HCT116 (cell line): ENCODE measurements around the gene DCTN3. TPM values are rescaled to one million over a fixed set of nuclear protein-coding genes. Genes with fewer than 3 reads are reported as not detected.

ENCODE experiments used
- ATAC-seq: fragments of 200-7000 bp; cut with Tn5 transposase; 2 replicates; pipeline ENCODE4 v1.9.1; 2020; ENCODE audit warnings: mild to moderate bottlenecking, moderate library complexity
- BruUV-seq: library from RNA; stranded (reverse); fragments of 400-500 nt; replicated peaks from 2 replicates; lab custom pipeline; 2021; lab: Mats Ljungman, UMichigan
- CTCF ChIA-PET: fragments of 300-600 bp; sonication (Branson Sonifier 250); formaldehyde crosslinking; loops from one replicate; lab custom pipeline; 2021; ENCODE audit warnings: antibody characterized with exemption; lab: Charles Lee
- POLR2A ChIA-PET: fragments of 300-600, 350-600 bp; sonication (Branson Sonifier 250); formaldehyde crosslinking; loops from one replicate; lab custom pipeline; 2021; ENCODE audit warnings: antibody characterized with exemption; lab: Charles Lee
- RAD21 ChIA-PET, 2 experiments: fragments of 300-600 bp; sonication (Branson Sonifier 250); formaldehyde crosslinking; loops; one replicate each; lab custom pipeline; 2023; ENCODE audit warnings: low total read pairs in 2 of 2; ENCODE audit not compliant: uncharacterized antibody in 2 of 2, unreplicated experiment in 2 of 2, low non-redundant PET in 1 of 2; lab: Charles Lee
- DNase-seq: peaks from one replicate; pipeline ENCODE4 v3.0.0-alpha.2; 2010; ENCODE audit warnings: low read depth, low spot score
- H2AFZ ChIP-seq: fragments of 200-600 bp; shearing (Covaris generic), sonication (generic); 2 replicates; pipeline ENCODE4 v1.6.1; 2017; ENCODE audit warnings: low read depth, mixed run types, mixed read lengths, antibody characterized with exemption, low read length; ENCODE audit not compliant: poor library complexity, severe bottlenecking
- H3K27ac ChIP-seq: 2 replicates; pipeline ENCODE4 v1.5.1; 2012; ENCODE audit warnings: low read depth, low read length
- H3K27me3 ChIP-seq: fragments of 200-600 bp; sonication (generic); 2 replicates; pipeline ENCODE4 v1.6.1; 2016; ENCODE audit warnings: mixed run types, low read length, mixed read lengths; ENCODE audit not compliant: insufficient read depth
- H3K36me3 ChIP-seq, 2 experiments: fragments of 200-500 bp in 1 of 2; fragments of 200-600 bp in 1 of 2; sonication (Bioruptor generic) in 1 of 2; sonication (generic) in 1 of 2; 2 replicates each; pipeline versions ENCODE4 v1.5.1 to v1.6.1; 2014 to 2016; ENCODE audit warnings: low read length in 2 of 2, inconsistent platforms in 1 of 2, mixed read lengths in 1 of 2, mixed run types in 1 of 2; ENCODE audit not compliant: insufficient read depth in 2 of 2, control insufficient read depth in 1 of 2
- H3K4me1 ChIP-seq, 2 experiments: fragments of 200-600 bp in 1 of 2; sonication (generic) in 1 of 2; 2 replicates each; pipeline versions ENCODE4 v1.5.1 to v1.6.1; 2012 to 2017; ENCODE audit warnings: low read length in 2 of 2, inconsistent platforms in 1 of 2, mild to moderate bottlenecking in 1 of 2, mixed read lengths in 1 of 2, mixed run types in 1 of 2, moderate library complexity in 1 of 2; ENCODE audit not compliant: insufficient read depth in 2 of 2, control insufficient read depth in 1 of 2
- H3K4me2 ChIP-seq: fragments of 200-600 bp; sonication (generic); 2 replicates; pipeline ENCODE4 v1.6.1; 2017; ENCODE audit warnings: mixed run types, low read length, mixed read lengths
- H3K4me3 ChIP-seq, 2 experiments: fragments of 200-600 bp in 1 of 2; sonication (generic) in 1 of 2; replicated peaks in 1 of 2; 2 replicates each; pipeline ENCODE4 v1.5.1; 2011 to 2016; ENCODE audit warnings: low read length in 2 of 2, control low read depth in 1 of 2, low read depth in 1 of 2, mild to moderate bottlenecking in 1 of 2, mixed read lengths in 1 of 2, mixed run types in 1 of 2
- H3K79me2 ChIP-seq: fragments of 200-600 bp; sonication (generic); 2 replicates; pipeline ENCODE4 v1.6.1; 2017; ENCODE audit warnings: mild to moderate bottlenecking, mixed run types, low read length, moderate library complexity, mixed read lengths; ENCODE audit not compliant: insufficient read depth
- H3K9ac ChIP-seq: fragments of 200-600 bp; sonication (generic); 2 replicates; pipeline ENCODE4 v1.6.1; 2016; ENCODE audit warnings: low read length, mixed read lengths
- H3K9me2 ChIP-seq: fragments of 200-600 bp; sonication (generic), shearing (Covaris generic); 2 replicates; pipeline ENCODE4 v1.6.1; 2017; ENCODE audit warnings: mixed run types, mild to moderate bottlenecking, moderate library complexity; ENCODE audit not compliant: insufficient read depth
- H3K9me3 ChIP-seq, 2 experiments: fragments of 200-500 bp in 1 of 2; fragments of 200-600 bp in 1 of 2; sonication (Bioruptor generic) in 1 of 2; sonication (generic) in 1 of 2; 2 replicates each; pipeline ENCODE4 v1.6.1; 2014 to 2017; ENCODE audit warnings: low read length in 2 of 2, mixed read lengths in 2 of 2, inconsistent platforms in 1 of 2, low read depth in 1 of 2, mild to moderate bottlenecking in 1 of 2, mixed run types in 1 of 2, moderate library complexity in 1 of 2; ENCODE audit not compliant: control insufficient read depth in 1 of 2, insufficient read depth in 1 of 2
- H4K20me1 ChIP-seq: fragments of 200-600 bp; sonication (generic), shearing (Covaris generic); 2 replicates; pipeline ENCODE4 v1.6.1; 2017; ENCODE audit warnings: mixed run types, mild to moderate bottlenecking, moderate library complexity; ENCODE audit not compliant: insufficient read depth
- CEBPB ChIP-seq: IDR thresholded peaks from 2 replicates; pipeline ENCODE4 v1.6.1; 2012; ENCODE audit warnings: low read depth
- EGR1 ChIP-seq: IDR thresholded peaks from 2 replicates; pipeline ENCODE4 v1.6.1; 2012; ENCODE audit warnings: low read depth
- FOSL1 ChIP-seq: IDR thresholded peaks from 2 replicates; pipeline ENCODE4 v1.6.1; 2012; ENCODE audit warnings: low read depth
- JUND ChIP-seq: IDR thresholded peaks from 2 replicates; pipeline ENCODE4 v1.6.1; 2012
- POLR2AphosphoS5 ChIP-seq: IDR thresholded peaks from 2 replicates; pipeline ENCODE4 v1.6.1; 2011; ENCODE audit warnings: mild to moderate bottlenecking, low read depth, low read length, moderate library complexity
- SIN3A ChIP-seq: IDR thresholded peaks from 2 replicates; pipeline ENCODE4 v1.6.1; 2012; ENCODE audit warnings: low read depth
- intact Hi-C: fragments of 100-400 bp; cut with micrococcal nuclease; formaldehyde crosslinking; loops from 2 replicates; pipeline ENCODE4 v1.10.0; 2022
- total RNA-seq: library from RNA; stranded (reverse); gene quantifications from one replicate; pipeline ENCODE4 v1.2.1, GENCODE V29; 2021; ENCODE audit not compliant: unreplicated experiment
- TF ChIP-seq, protein P1 (sequence below): IDR thresholded peaks from 2 replicates; pipeline ENCODE4 v1.6.1; 2012; ENCODE audit warnings: low read depth
- TF ChIP-seq, protein P2 (sequence below): IDR thresholded peaks from 2 replicates; pipeline ENCODE4 v1.6.1; 2012

The DCTN3 gene
- total RNA-seq, 1 experiment from 2014 or later, result 64.0 TPM

DNA sequence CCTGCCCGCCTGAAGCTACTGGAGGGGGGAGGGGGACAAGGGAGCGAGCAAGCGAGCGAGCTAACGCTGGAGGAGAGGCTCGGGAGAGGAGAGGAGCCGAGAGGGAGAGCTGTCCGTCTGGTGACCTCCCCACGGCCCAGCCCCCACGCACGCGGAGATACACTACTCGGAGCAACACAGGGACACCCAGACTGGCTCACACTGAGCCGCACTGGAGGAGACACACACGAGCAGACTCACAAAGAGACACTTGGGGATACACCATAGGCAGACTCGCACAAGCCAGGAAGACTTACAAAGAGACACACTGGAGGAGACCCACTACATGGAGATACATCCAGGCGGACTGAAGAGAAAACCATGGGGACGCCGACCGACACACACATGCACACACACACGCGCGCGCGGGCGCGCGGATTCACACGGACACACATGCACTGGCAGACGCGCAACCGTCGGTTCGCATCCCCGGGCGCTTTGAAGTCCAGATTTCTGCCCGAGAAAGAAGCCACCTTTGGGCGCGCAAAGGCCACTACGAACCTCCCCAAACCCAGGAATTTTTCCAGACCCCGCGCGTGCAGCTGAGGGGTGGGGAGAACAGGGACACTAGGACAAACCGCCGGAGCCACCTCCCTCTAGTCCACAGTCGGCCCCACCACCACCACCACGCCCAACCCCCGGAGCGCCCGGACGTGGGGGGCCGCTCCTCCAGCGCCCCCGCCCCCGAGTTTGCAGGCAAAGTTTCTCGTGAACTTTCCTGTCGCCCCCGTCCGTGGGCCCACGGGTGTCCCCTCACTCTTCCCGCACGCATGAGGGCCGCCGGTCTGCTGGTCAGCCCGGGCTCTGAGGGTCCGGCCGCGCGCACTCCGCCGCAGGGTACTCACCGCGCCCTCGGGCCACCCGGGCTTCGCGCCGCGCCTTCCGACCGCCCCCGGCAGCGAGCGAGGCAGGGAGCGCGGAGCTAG is 31.3 kb downstream of the DCTN3 start:
- H3K9me2 ChIP-seq, result no peaks in the 10 kb centered on the region
- no peaks in the 10 kb centered on the region for H3K9me3 ChIP-seq
- TF ChIP-seq SIN3A (no peak), POLR2AphosphoS5 (no peak), CEBPB (no peak), EGR1 (no peak), FOSL1 (no peak), JUND (no peak)
- TF ChIP-seq, protein P1, sequence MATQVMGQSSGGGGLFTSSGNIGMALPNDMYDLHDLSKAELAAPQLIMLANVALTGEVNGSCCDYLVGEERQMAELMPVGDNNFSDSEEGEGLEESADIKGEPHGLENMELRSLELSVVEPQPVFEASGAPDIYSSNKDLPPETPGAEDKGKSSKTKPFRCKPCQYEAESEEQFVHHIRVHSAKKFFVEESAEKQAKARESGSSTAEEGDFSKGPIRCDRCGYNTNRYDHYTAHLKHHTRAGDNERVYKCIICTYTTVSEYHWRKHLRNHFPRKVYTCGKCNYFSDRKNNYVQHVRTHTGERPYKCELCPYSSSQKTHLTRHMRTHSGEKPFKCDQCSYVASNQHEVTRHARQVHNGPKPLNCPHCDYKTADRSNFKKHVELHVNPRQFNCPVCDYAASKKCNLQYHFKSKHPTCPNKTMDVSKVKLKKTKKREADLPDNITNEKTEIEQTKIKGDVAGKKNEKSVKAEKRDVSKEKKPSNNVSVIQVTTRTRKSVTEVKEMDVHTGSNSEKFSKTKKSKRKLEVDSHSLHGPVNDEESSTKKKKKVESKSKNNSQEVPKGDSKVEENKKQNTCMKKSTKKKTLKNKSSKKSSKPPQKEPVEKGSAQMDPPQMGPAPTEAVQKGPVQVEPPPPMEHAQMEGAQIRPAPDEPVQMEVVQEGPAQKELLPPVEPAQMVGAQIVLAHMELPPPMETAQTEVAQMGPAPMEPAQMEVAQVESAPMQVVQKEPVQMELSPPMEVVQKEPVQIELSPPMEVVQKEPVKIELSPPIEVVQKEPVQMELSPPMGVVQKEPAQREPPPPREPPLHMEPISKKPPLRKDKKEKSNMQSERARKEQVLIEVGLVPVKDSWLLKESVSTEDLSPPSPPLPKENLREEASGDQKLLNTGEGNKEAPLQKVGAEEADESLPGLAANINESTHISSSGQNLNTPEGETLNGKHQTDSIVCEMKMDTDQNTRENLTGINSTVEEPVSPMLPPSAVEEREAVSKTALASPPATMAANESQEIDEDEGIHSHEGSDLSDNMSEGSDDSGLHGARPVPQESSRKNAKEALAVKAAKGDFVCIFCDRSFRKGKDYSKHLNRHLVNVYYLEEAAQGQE, result no peak
- TF ChIP-seq, protein P2, sequence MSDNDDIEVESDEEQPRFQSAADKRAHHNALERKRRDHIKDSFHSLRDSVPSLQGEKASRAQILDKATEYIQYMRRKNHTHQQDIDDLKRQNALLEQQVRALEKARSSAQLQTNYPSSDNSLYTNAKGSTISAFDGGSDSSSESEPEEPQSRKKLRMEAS, result no peak
- ATAC-seq (no peak), DNase-seq (no peak)
- no peaks in the 10 kb centered on the region for H3K79me2 ChIP-seq
- RAD21 ChIA-PET, result no interaction called here
- no peak overlapping the region for H3K27ac ChIP-seq
- H3K27me3 ChIP-seq, result peaks cover 13% of the 10 kb centered on the region; the same call in 1 of the 2 replicates
- intact Hi-C loops, result no loop called here
- H2AFZ ChIP-seq, result no peak overlapping the region
- no peak overlapping the region for H3K9ac ChIP-seq
- no peaks in the 10 kb centered on the region for H3K36me3 ChIP-seq
- H3K4me3 ChIP-seq, result no peak overlapping the region
- CTCF ChIA-PET, result no interaction called here
- no TSS peak for BruUV-seq
- peaks cover 0 to 8% of the 10 kb centered on the region in 2 experiments; a peak in 2 of 4 replicates for H3K4me1 ChIP-seq
- no peaks in the 10 kb centered on the region for H4K20me1 ChIP-seq
- H3K4me2 ChIP-seq, result no peak overlapping the region
- POLR2A ChIA-PET, result no interaction called here
